ENCODE data around the gene P2RY2.
"Not testable (repeated sequence)": the region's sequence is repeated elsewhere in the genome, so short reads cannot be mapped to it uniquely, and the experiment has no call there.

Gene P2RY2

DNA sequence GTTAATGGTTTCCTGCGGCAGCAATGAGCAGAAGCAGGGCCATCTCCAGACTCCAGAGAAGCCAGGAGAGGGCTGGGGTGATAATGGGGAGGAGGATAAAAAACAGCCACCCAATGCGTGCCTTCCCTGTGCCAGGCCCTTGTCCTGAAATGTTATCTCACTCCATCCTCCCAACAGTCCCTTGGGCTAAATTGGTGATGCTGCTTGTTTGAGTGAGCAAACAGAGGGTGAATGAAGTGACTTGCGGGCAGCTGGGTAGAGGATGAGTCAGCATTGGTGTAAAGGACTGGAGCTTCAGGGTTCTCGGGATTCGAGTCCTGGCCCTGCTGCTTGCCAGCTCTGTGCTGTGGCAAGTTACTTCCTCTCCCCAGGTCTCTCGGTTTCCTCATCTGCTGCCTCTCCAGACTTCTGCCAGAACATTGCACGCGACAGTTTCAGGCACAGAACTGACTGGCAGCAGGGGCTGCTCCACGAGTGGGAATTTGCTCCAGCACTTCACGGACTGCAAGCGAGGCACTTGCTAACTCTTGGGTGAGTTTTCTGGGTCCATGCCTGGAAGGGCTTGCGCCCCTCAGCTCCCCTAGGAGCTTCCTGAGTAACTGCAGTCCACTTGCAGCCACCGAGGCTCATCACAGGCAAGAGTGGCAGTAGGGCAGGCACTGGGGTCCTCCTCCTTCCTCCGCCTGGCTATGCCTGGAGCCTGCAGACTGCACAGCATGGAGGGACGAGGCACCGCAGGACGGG is 54.0 kb downstream of the P2RY2 start, which contains the start of gene P2RY6:
Gene P2RY6, plus strand, starts transcription at position 403 of the 744 bp plus-strand sequence. CDS start 24,181 bp downstream, outside the sequence.
- no peak within 1 kb of the TSS for H3K4me3 ChIP-seq (ENCODE audit: control insufficient read depth, low read depth, low read length)
- no peak for DNase-seq (ENCODE audit: low read depth)
- TF ChIP-seq CTCF (IDR thresholded peaks at IDR 0.05; ENCODE audit: control insufficient read depth, insufficient read depth, low read depth, low read length, missing control alignments) = no peak

GRCh38 chr11:73272680-73273038 is 54.6 kb downstream of the P2RY2 start:
- no peak for DNase-seq (ENCODE audit: low read depth)
- no peak overlapping the region for H3K4me3 ChIP-seq (ENCODE audit: control insufficient read depth, low read depth, low read length)
- no peak for TF ChIP-seq CTCF (IDR thresholded peaks at IDR 0.05; ENCODE audit: control insufficient read depth, insufficient read depth, low read depth, low read length, missing control alignments)

- H3K4me3 ChIP-seq (ENCODE audit: control insufficient read depth, low read depth, low read length) = no peak overlapping the region
- no peak for DNase-seq (ENCODE audit: low read depth)
Observed at GRCh38 chr11:73273222-73273895, 55.3 kb downstream of the P2RY2 start.

GRCh38 chr11:73274191-73274590 is 56.1 kb downstream of the P2RY2 start:
- DNase-seq (ENCODE audit: low read depth); H3K4me3 ChIP-seq (ENCODE audit: control insufficient read depth, low read depth, low read length): not testable (repeated sequence)

More at GRCh38 chr11:73273222-73273895, 55.3 kb downstream of the P2RY2 start:
- no peak for TF ChIP-seq CTCF (IDR thresholded peaks at IDR 0.05; ENCODE audit: control insufficient read depth, insufficient read depth, low read depth, low read length, missing control alignments)

DNA sequence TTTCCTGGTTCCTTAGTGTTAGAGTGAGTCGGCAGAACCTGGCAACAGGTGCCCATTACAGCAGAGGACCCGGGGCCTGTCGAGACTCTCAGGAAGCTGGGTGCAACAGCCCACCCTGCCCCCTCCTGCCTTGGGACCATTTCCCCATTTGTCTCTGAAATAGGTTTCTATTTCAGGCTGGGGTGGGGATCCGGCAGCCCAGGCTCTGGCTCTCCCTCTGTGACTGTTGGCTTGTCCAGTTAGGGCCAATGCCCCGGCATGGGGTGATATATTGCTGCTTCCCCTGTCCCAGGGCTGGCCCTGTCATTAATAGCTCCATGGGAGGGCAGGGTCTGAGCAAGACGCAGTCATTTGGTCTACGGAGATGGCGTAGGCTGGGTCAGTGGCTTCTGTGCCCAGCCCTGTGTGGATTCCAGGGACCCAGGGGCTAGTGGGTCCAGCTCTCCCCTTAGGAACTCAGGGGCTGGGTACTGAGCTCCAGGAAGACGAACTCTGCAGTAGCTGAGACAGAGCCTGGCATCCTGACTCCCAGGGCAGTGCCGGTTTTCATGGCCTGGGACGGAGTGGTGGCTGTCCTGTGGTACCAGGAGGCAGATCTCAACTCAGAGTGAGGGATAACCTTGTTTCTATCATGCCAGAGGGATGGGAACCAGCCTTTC is 56.8 kb downstream of the P2RY2 start:
- H3K4me3 ChIP-seq (ENCODE audit: control insufficient read depth, low read depth, low read length) = no peak overlapping the region
- no peak for TF ChIP-seq CTCF (IDR thresholded peaks at IDR 0.05; ENCODE audit: control insufficient read depth, insufficient read depth, low read depth, low read length, missing control alignments)
- no peak for DNase-seq (ENCODE audit: low read depth)

DNA sequence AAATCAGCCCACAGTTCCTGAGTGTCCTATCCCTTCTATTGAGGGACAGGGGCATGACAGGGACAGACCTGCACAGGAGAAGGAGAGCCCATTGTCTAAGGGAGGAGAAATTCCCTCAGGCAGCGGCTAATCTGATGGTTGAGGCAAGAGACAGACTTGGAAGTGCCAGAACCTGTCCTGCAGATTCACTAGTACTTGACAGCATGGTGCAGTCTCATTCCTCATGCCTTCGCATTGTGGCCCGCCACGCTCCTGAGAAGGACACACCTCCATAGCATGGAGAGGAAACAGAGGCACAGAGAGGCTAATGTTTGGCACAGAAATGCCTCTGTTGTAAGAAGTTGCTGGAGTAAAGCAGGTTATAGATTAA is 57.3 kb downstream of the P2RY2 start:
- no peak for TF ChIP-seq CTCF (IDR thresholded peaks at IDR 0.05; ENCODE audit: control insufficient read depth, insufficient read depth, low read depth, low read length, missing control alignments)
- H3K4me3 ChIP-seq (ENCODE audit: control insufficient read depth, low read depth, low read length) = no peak overlapping the region
- no peak for DNase-seq (ENCODE audit: low read depth)

DNA sequence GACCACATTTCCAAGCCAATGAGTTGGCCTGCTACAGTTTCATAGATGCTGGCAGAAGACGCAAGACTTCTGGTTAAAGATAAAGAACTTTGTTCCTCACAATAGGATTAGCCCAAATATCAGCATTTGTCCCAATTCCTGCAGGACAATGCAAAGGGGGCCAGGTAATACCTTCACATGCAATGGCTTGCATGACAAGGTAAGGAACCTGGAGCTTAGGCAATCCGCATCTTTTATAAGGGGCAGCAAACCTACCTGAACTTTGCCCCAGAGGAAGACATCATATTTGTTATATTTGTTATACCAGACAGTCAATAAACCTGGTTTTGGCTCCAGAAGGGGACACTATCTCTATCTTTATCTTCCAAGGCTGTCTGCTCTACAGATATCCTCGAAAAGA is 59.4 kb downstream of the P2RY2 start:
- TF ChIP-seq CTCF (IDR thresholded peaks at IDR 0.05; ENCODE audit: control insufficient read depth, insufficient read depth, low read depth, low read length, missing control alignments) = no peak
- no peak overlapping the region for H3K4me3 ChIP-seq (ENCODE audit: control insufficient read depth, low read depth, low read length)
- no peak for DNase-seq (ENCODE audit: low read depth)

All from AG09309 (cell line).